LNCaP clone FGC (cell line): Measurements from ENCODE around the gene KBTBD12.

Experiments
- DNase-seq: peaks from one replicate; pipeline ENCODE4 v3.0.0-alpha.2; 2011; ENCODE audit warnings: low read depth
- H3K4me3 ChIP-seq: 2 replicates; pipeline ENCODE4 v1.5.1; 2011; ENCODE audit warnings: mild to moderate bottlenecking, low read depth, low read length, control low read depth
- TF ChIP-seq, protein P1 (sequence below): IDR thresholded peaks from 2 replicates; pipeline ENCODE4 v1.5.1; 2012; ENCODE audit warnings: mild to moderate bottlenecking; ENCODE audit not compliant: control insufficient read depth, insufficient read depth; ENCODE audit errors: extremely low read depth

KBTBD12 gene

DNA sequence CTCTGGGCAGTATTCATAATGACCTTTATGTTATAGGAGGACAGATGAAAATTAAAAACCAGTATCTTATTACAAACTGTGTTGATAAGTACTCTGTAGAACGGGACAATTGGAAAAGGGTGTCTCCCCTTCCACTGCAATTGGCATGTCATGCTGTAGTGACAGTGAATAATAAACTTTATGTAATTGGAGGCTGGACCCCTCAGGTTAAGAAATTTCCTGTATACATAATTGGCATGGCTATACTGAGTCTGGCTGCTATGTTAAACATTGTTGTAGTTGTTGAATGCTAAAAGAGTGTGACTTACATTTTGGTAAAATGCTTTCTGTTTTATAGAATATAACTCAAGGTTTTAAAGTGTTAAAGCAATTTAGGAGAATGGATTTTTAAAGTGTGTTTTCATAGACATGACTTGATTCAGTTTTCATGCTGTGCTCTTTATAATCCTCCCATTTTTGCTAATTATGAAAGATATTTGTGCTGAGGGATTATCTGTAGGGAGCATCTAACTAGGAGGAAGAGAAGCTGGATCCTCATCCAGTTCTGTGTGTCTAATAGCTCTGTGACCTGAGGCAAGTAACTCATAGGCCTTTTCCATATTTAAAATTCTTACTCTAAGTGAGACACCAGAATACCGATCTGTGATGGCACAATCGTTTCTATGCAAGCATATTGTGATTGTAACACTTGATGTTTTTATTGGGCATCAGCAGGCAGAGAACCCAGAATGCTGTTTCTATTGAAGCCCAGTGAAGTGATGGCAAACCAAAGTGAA, 13.0 kb downstream of the KBTBD12 start:
- TF ChIP-seq, protein P1, sequence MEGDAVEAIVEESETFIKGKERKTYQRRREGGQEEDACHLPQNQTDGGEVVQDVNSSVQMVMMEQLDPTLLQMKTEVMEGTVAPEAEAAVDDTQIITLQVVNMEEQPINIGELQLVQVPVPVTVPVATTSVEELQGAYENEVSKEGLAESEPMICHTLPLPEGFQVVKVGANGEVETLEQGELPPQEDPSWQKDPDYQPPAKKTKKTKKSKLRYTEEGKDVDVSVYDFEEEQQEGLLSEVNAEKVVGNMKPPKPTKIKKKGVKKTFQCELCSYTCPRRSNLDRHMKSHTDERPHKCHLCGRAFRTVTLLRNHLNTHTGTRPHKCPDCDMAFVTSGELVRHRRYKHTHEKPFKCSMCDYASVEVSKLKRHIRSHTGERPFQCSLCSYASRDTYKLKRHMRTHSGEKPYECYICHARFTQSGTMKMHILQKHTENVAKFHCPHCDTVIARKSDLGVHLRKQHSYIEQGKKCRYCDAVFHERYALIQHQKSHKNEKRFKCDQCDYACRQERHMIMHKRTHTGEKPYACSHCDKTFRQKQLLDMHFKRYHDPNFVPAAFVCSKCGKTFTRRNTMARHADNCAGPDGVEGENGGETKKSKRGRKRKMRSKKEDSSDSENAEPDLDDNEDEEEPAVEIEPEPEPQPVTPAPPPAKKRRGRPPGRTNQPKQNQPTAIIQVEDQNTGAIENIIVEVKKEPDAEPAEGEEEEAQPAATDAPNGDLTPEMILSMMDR: no peak
- no peak overlapping the region for H3K4me3 ChIP-seq
- no peak for DNase-seq

DNA sequence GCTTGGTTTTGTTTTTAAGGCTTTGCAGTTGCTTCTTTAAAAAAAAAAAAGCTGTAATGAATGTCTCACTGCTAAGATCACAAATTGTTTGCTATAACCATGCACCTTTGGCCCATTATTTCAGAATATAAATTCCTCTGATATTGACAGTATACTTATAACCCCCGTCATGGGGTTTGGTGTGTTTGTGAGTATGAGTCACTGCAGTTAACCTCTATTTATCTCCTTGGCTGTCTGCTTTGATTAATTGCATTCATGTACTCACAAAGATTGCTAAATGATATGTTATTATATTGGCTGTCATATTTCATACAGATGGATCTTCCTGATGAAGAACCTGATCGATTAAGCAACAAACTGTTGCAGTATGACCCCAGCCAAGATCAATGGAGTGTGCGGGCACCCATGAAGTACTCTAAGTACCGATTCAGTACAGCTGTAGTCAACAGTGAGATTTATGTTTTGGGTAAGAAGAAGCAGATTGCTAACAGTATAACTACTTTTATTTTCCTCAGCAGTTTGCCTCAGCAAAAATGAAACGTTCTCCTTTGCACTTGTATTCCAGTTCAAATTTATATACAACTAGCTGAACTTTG, 14.9 kb downstream of the KBTBD12 start:
- no peak for DNase-seq
- H3K4me3 ChIP-seq: no peak overlapping the region
- TF ChIP-seq, protein P1: no peak

DNA sequence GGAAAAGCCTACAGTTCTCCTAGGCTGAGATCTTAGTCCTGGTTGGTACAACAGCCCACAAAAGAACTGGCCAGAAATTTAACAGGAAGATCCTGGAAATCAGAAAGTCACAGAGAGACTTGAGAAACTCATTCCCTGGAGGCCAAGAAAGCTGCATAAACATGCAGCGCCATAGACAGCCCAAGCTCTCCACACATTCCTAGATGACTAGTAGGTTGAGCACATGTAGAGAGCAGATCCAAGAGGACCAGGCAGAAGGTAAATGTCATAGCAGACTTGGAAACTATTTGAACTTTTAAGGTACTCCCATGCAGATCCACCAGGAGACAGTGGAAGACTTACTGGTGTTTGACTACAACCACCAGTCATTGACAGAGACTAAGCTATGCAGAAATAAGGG, 18.4 kb downstream of the KBTBD12 start:
- DNase-seq: no peak
- no peak overlapping the region for H3K4me3 ChIP-seq
- TF ChIP-seq, protein P1: no peak

DNA sequence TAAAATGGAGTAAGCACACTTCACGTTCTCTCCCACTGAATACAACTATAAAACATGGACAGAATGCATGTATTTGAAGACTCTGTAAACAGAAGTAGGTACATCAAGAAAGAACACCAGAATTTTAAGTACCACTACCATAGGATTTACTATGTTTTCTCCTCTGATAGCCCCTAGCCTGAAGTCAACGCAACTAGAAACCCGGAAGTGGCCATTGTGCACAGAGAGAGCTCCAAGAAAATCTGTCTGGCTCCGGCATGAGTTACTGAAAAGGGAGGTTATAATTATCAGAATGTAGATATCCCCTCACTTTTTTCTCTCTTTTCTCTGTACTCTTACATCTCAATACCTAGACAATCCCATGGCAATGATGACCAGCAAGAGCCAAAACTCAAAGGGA, 23.8 kb downstream of the KBTBD12 start:
- DNase-seq: no peak
- TF ChIP-seq, protein P1: no peak
- no peak overlapping the region for H3K4me3 ChIP-seq

DNA sequence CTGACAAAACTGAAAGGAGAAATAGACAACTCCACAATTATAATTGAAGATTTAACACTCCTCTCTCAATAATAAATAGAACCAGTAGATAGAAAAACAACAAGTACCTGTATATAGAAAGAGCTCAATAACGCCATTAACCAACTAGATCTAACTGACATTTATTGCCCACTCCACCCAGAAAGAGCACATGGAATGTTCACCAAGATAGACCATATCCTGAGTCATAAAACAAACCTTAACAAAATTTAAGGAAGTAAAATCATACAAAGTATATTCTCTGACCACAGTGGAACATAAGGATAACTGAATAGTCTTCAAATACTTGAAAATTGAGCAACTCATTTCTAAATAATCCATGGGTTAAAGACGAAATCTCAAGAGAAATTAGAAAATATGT, 25.1 kb downstream of the KBTBD12 start:
- no peak for DNase-seq
- TF ChIP-seq, protein P1: no peak
- H3K4me3 ChIP-seq: no peak overlapping the region

DNA sequence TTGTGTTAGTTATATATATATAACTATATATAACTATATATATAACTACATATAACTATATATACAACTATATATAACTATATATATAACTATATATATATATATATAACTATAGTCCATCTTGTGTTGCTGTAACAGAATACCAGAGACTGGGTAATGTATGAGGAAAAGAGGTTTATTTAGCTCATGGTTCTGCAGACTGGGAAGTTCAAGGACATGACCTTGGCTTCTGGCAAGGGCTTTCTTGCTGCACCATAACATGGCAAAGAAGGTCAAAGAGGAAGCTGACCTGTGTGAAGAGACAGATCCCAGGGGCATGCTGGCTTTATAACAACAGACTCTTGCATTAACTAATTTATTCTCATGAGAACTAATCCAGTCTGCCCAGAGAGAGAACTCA, 27.6 kb downstream of the KBTBD12 start:
- TF ChIP-seq, protein P1: no peak

More for the DNA sequence above, 27.6 kb downstream of the KBTBD12 start:
- DNase-seq: no peak
- H3K4me3 ChIP-seq: no peak overlapping the region
